DND-41 (cell line): Measurements from ENCODE around the gene TEF.
"Not testable (repeated sequence)": the region's sequence is repeated elsewhere in the genome, so short reads cannot be mapped to it uniquely, and the experiment has no call there.

Experiments
- ATAC-seq: fragments of 200-7000 bp; cut with Tn5 transposase; 3 replicates; pipeline ENCODE4 v1.9.1; 2021; ENCODE audit warnings: low read depth; ENCODE audit not compliant: insufficient read depth
- DNase-seq: peaks from one replicate; pipeline ENCODE4 v3.0.0-alpha.2; 2020
- H2AFZ ChIP-seq: 2 replicates; pipeline ENCODE4 v1.6.0; 2012; ENCODE audit warnings: low read depth, low read length
- H3K27ac ChIP-seq: 2 replicates; pipeline ENCODE4 v1.5.1; 2012; ENCODE audit warnings: low read length, inconsistent platforms
- H3K27me3 ChIP-seq: fragments of 200-600 bp; sonication (generic); 2 replicates; pipeline ENCODE4 v1.6.0; 2012; ENCODE audit warnings: low read length, mild to moderate bottlenecking, inconsistent platforms; ENCODE audit not compliant: insufficient read depth, poor library complexity
- H3K36me3 ChIP-seq: 2 replicates; pipeline ENCODE4 v1.5.1; 2012; ENCODE audit warnings: low read length, inconsistent platforms; ENCODE audit not compliant: insufficient read depth
- H3K4me1 ChIP-seq: 2 replicates; pipeline ENCODE4 v1.5.1; 2012; ENCODE audit warnings: mild to moderate bottlenecking, low read length; ENCODE audit not compliant: insufficient read depth
- H3K4me2 ChIP-seq: 2 replicates; pipeline ENCODE4 v1.6.0; 2012; ENCODE audit warnings: mild to moderate bottlenecking, moderate library complexity, low read length, inconsistent platforms; ENCODE audit not compliant: insufficient read depth
- H3K4me3 ChIP-seq, 2 experiments: fragments of 200-600 bp in 1 of 2; shearing (Covaris generic) in 1 of 2; 2 replicates each; pipeline ENCODE4 v1.5.1; 2012 to 2016; ENCODE audit warnings: inconsistent platforms in 2 of 2, low read length in 2 of 2, mild to moderate bottlenecking in 2 of 2, low read depth in 1 of 2, moderate library complexity in 1 of 2
- H3K79me2 ChIP-seq: 2 replicates; pipeline ENCODE4 v1.6.0; 2012; ENCODE audit warnings: low read length, inconsistent platforms; ENCODE audit not compliant: insufficient read depth
- H3K9ac ChIP-seq: 2 replicates; pipeline ENCODE4 v1.6.0; 2012; ENCODE audit warnings: low read depth, mild to moderate bottlenecking, inconsistent platforms, low read length, moderate library complexity
- H3K9me3 ChIP-seq: 2 replicates; pipeline ENCODE4 v1.5.1; 2012; ENCODE audit warnings: low read length, moderate library complexity, mild to moderate bottlenecking, inconsistent platforms; ENCODE audit not compliant: insufficient read depth, severe bottlenecking
- H4K20me1 ChIP-seq: 2 replicates; pipeline ENCODE4 v1.6.0; 2012; ENCODE audit warnings: low read length; ENCODE audit not compliant: insufficient read depth
- EZH2 ChIP-seq: IDR thresholded peaks from 3 replicates; pipeline ENCODE4 v1.6.1; 2012; ENCODE audit warnings: borderline replicate concordance, low read depth, mild to moderate bottlenecking, moderate library complexity, low read length, inconsistent platforms; ENCODE audit not compliant: severe bottlenecking
- TF ChIP-seq, protein P1 (sequence below): IDR thresholded peaks from 2 replicates; pipeline ENCODE4 v1.5.1; 2012; ENCODE audit warnings: borderline replicate concordance, low read length, moderate library complexity, mild to moderate bottlenecking; ENCODE audit not compliant: poor library complexity, severe bottlenecking; ENCODE audit errors: extremely low read depth

TEF gene

DNA sequence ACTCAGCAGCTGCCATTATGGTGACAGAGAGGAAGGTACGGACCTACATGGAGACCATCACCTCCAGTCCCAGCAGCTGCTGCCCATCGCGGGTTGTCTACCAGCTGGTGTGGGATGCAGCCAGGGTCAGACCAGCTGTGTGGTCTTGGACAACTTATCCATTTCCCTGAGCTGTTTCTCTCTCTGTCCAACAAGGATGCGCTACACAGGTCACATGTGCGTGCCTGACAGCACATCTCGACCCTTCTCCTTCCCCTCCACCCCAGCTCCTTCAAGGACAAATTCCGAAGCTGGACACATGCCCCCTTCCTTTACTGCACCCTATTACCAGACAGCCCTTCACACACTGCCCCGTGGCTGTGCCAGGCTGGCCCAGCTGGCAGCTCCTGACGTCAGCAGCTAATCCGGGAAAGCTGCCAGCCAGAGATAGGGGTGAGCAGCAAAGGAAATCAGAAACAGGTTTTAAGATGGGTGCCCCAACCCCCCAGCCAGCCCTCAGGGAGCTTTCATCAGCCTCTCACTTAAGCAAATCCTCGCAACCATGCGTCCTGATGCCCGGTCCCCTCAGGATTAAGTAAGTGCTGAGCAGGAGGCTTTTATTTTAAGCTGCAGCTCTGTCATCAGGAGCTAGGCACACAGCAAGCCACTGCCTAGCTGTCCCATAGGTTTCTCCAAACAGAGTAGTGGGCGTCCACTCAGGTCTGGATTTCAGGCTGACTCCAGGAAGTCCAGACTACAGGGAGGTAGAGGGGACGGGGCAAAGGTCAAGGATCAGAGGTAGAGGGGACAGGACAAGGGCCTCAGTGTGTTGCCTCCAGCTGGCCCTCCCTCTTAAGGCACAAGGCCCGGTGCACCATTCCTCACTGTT is 20.3 kb downstream of the TEF start:
- DNase-seq (no peak), ATAC-seq (no peak)
- Histone ChIP-seq H3K27me3 (no peaks in the 10 kb centered on the region), H3K4me2 (no peak overlapping the region), H3K4me1 (peaks cover 7% of the 10 kb centered on the region), H3K27ac (no peak overlapping the region), H3K9me3 (no peaks in the 10 kb centered on the region), H2AFZ (no peak overlapping the region), H3K36me3 (no peaks in the 10 kb centered on the region; the same call in 1 of the 2 replicates), H3K9ac (no peak overlapping the region), H4K20me1 (no peaks in the 10 kb centered on the region), H3K4me3 (no peak overlapping the region), H3K79me2 (no peaks in the 10 kb centered on the region)
- TF ChIP-seq EZH2 = no peak
- TF ChIP-seq, protein P1, sequence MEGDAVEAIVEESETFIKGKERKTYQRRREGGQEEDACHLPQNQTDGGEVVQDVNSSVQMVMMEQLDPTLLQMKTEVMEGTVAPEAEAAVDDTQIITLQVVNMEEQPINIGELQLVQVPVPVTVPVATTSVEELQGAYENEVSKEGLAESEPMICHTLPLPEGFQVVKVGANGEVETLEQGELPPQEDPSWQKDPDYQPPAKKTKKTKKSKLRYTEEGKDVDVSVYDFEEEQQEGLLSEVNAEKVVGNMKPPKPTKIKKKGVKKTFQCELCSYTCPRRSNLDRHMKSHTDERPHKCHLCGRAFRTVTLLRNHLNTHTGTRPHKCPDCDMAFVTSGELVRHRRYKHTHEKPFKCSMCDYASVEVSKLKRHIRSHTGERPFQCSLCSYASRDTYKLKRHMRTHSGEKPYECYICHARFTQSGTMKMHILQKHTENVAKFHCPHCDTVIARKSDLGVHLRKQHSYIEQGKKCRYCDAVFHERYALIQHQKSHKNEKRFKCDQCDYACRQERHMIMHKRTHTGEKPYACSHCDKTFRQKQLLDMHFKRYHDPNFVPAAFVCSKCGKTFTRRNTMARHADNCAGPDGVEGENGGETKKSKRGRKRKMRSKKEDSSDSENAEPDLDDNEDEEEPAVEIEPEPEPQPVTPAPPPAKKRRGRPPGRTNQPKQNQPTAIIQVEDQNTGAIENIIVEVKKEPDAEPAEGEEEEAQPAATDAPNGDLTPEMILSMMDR = no peak

DNA sequence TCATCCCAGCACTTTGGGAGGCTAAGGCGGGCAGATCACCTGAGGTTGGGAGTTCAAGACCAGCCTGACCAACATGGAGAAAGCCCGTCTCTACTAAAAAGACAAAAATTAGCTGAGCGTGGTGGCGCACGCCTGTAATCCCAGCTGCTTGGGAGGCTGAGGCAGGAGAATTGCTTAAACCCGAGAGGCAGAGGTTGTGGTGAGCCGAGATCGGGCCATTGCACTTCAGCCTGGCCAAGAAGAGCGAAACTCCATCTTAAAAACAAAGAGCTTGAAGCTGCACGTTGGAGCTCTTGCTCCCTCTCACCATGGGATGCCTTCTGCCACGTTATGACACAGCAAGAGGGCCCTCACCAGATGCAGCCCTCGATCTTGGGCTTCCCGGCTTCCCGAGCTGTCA is 21.1 kb downstream of the TEF start:
- H3K27me3 ChIP-seq, H3K27ac ChIP-seq, H2AFZ ChIP-seq, DNase-seq, H3K9me3 ChIP-seq, H3K4me2 ChIP-seq, H3K4me1 ChIP-seq, H4K20me1 ChIP-seq, H3K36me3 ChIP-seq, ATAC-seq, H3K79me2 ChIP-seq, H3K4me3 ChIP-seq, H3K9ac ChIP-seq: not testable (repeated sequence)

DNA sequence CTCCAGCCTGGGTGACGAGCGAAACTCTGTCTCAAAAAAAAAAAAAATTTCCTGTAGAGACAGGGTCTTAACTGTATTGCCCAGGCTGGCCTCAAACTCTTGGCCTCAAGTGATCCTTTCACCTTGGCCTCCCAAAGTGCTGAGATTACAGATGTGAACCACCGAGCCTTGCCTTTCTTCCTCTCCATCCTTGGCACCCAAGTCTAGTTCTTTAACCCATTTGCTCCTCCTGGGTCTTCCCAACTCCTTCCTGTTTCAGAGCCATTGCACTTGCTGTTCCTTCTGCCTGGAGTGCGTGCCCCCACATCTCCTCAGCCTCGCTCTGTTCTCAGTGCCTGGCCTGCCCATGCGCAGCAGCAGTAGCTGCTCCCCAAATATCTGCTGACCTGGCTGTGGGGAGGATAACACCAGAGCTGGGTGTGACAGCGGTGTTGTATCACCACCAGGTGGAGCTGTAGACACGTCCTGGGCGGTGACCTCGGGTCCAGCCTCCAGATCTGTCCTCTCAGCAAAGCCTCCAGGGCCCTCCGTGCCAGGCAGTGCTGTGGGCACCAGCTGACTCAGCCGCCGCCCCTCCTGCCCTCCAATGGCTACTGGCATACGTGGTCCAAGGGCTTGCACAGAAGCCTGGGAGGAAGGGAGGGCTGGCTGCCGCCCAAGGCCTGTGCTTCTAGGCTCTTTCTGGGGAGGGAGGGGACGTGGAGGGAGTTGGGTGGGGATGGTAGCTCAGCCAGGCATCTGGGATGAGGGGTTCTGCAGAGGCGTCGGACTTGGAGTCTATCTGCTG is 22.0 kb downstream of the TEF start:
- Histone ChIP-seq H3K4me3 (peak overlapping the region in 1 of 2 experiments; percentile 25; a peak in 2 of 4 replicates), H3K9ac (peak overlapping the region; percentile 29; the same call in 1 of the 2 replicates), H2AFZ (peak overlapping the region; percentile 71), H3K4me2 (peak overlapping the region; percentile 65), H3K27ac (no peak overlapping the region), H3K36me3 (no peaks in the 10 kb centered on the region), H3K79me2 (no peaks in the 10 kb centered on the region), H4K20me1 (no peaks in the 10 kb centered on the region), H3K4me1 (peaks cover 7% of the 10 kb centered on the region), H3K27me3 (no peaks in the 10 kb centered on the region), H3K9me3 (no peaks in the 10 kb centered on the region)
- TF ChIP-seq, protein P1 = peak; percentile 99
- TF ChIP-seq EZH2 = no peak
- peak; percentile 99 for ATAC-seq
- peak; percentile 85 for DNase-seq

DNA sequence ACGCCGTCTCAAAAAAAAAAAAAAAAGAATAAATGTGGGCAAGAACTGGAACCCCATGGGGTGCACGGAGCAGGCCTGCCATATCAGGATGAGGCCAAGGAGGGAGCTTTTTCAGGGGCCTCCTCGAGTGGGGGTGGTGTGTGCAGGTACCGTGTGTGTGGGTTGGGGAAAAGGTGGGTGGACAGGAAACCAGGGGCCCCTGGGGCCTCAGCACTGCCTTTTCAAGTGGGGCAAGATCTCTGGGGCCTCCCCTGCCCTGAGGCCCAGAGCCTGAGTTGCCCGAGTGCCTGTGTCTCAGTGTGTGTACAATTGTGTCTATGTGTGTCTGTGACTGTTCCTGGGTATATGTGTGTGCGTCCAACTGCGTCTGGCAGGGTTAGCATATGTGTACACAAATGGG is 23.8 kb downstream of the TEF start:
- no peak overlapping the region for H2AFZ ChIP-seq
- no peak overlapping the region for H3K4me3 ChIP-seq
- no peak for TF ChIP-seq EZH2
- TF ChIP-seq, protein P1 = no peak
- ATAC-seq = no peak
- no peaks in the 10 kb centered on the region for H3K79me2 ChIP-seq
- H3K27me3 ChIP-seq = no peaks in the 10 kb centered on the region
- no peak overlapping the region for H3K27ac ChIP-seq
- DNase-seq = no peak
- H4K20me1 ChIP-seq = no peaks in the 10 kb centered on the region
- H3K9me3 ChIP-seq = no peaks in the 10 kb centered on the region
- H3K4me2 ChIP-seq = no peak overlapping the region
- no peaks in the 10 kb centered on the region for H3K36me3 ChIP-seq
- H3K9ac ChIP-seq = no peak overlapping the region
- peaks cover 7% of the 10 kb centered on the region for H3K4me1 ChIP-seq
